Body of pancreas (tissue), 4 donors: Measurements from ENCODE around the gene TGFBR3. TPM values are rescaled to one million over a fixed set of nuclear protein-coding genes. Genes with fewer than 3 reads are reported as not detected.

Experiments
- ATAC-seq: fragments of 150-250 bp; one replicate; pipeline ENCODE4 v1.9.1; 2016
- DNase-seq, 4 donors: peaks; one replicate each; pipeline ENCODE4 v3.0.0-alpha.2; 2019
- H3K27ac ChIP-seq, 4 donors: fragments of 200-600 bp; sonication (generic); 1 replicate in 3 of 4; 2 replicates in 1 of 4; pipeline versions ENCODE4 v1.5.1 to v1.6.1; 2016 to 2019; ENCODE audit warnings: mild to moderate bottlenecking in 1 of 4, mixed read lengths in 1 of 4, moderate library complexity in 1 of 4
- H3K27me3 ChIP-seq, 2 donors: fragments of 200-600 bp; sonication (generic); one replicate each; pipeline ENCODE4 v1.6.0; 2016; ENCODE audit warnings: mild to moderate bottlenecking in 1 of 2
- H3K36me3 ChIP-seq, 2 donors: fragments of 200-600 bp; sonication (generic); replicated peaks in 1 of 2; 2 replicates each; pipeline ENCODE4 v1.5.1; 2016; ENCODE audit warnings: low read depth in 2 of 2; ENCODE audit not compliant: insufficient read depth in 1 of 2
- H3K4me1 ChIP-seq: fragments of 200-600 bp; sonication (generic); one replicate; pipeline ENCODE4 v1.6.0; 2016
- H3K4me3 ChIP-seq, 2 donors: fragments of 200-600 bp; sonication (generic); 1 replicate in 1 of 2; 2 replicates in 1 of 2; pipeline ENCODE4 v1.5.1; 2016 to 2019
- H3K9me3 ChIP-seq, 3 donors: fragments of 200-600 bp; sonication (generic); 1 replicate in 2 of 3; 2 replicates in 1 of 3; pipeline ENCODE4 v1.5.1; 2016
- POLR2A ChIP-seq, 3 donors: fragments of 450-650 bp; IDR thresholded peaks; one replicate each; pipeline ENCODE4 v1.6.1; 2016; ENCODE audit warnings: antibody characterized with exemption in 3 of 3, mild to moderate bottlenecking in 2 of 3
- WGBS, 2 donors: methylation state at CpG; one replicate each; pipeline ENCODE4 v1.1.5; 2017; 5-methylcytosine and 5-hydroxymethylcytosine counted together
- intact Hi-C: fragments of 100-400 bp; cut with DNase I; formaldehyde crosslinking; loops from one replicate; pipeline ENCODE4 v1.15.1; 2023
- total RNA-seq, 2 donors: library from RNA; depleted of rRNA; stranded (reverse); fragments of >200 nt; gene quantifications; one replicate each; pipeline ENCODE4 v1.1.0, GENCODE V29; 2016
- TF ChIP-seq, protein P1 (sequence below), 7 experiments: fragments of 450-650 bp in 4 of 7; fragments of 200-600 bp in 3 of 7; sonication (generic) in 3 of 7; IDR thresholded peaks; one replicate each; pipeline ENCODE4 v1.5.1; 2016 to 2019; ENCODE audit warnings: antibody characterized with exemption in 7 of 7

The TGFBR3 gene
- total RNA-seq, 2 donors from 2014 or later, result 52.4 to 63.6 TPM

- Histone ChIP-seq H3K36me3 (no peaks in the 10 kb centered on the region), H3K4me1 (peaks cover 32% of the 10 kb centered on the region), H3K27me3 (no peaks in the 10 kb centered on the region), H3K27ac (no peak overlapping the region), H3K4me3 (no peak overlapping the region), H3K9me3 (no peaks in the 10 kb centered on the region)
- WGBS, 2 donors, result 89 to 94% methylated on average over 2 of the region's 2 CpGs
- intact Hi-C loops, result no loop called here
- ATAC-seq, result no peak
- no peak for DNase-seq
- TF ChIP-seq POLR2A (IDR thresholded peaks at IDR 0.05), result no peak
- TF ChIP-seq, protein P1, sequence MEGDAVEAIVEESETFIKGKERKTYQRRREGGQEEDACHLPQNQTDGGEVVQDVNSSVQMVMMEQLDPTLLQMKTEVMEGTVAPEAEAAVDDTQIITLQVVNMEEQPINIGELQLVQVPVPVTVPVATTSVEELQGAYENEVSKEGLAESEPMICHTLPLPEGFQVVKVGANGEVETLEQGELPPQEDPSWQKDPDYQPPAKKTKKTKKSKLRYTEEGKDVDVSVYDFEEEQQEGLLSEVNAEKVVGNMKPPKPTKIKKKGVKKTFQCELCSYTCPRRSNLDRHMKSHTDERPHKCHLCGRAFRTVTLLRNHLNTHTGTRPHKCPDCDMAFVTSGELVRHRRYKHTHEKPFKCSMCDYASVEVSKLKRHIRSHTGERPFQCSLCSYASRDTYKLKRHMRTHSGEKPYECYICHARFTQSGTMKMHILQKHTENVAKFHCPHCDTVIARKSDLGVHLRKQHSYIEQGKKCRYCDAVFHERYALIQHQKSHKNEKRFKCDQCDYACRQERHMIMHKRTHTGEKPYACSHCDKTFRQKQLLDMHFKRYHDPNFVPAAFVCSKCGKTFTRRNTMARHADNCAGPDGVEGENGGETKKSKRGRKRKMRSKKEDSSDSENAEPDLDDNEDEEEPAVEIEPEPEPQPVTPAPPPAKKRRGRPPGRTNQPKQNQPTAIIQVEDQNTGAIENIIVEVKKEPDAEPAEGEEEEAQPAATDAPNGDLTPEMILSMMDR (IDR thresholded peaks at IDR 0.05), result no peak
These were observed 126.9 kb downstream of the TGFBR3 start for GRCh38 chr1:91759076-91759475.

GRCh38 chr1:91757763-91758460 lies 128.0 kb downstream of the TGFBR3 start:
- TF ChIP-seq, protein P1 (IDR thresholded peaks at IDR 0.05), result no peak
- TF ChIP-seq POLR2A (IDR thresholded peaks at IDR 0.05), result no peak
- Histone ChIP-seq H3K9me3 (no peaks in the 10 kb centered on the region), H3K4me1 (peaks cover 29% of the 10 kb centered on the region), H3K36me3 (no peaks in the 10 kb centered on the region), H3K27me3 (no peaks in the 10 kb centered on the region), H3K4me3 (no peak overlapping the region), H3K27ac (no peak overlapping the region)
- DNase-seq, result peak in 1 of 4 donors; percentile 20
- intact Hi-C loops, result no loop called here
- WGBS, 2 donors, result 96 to 97% methylated on average over 8 of the region's 8 CpGs
- ATAC-seq, result no peak

DNA sequence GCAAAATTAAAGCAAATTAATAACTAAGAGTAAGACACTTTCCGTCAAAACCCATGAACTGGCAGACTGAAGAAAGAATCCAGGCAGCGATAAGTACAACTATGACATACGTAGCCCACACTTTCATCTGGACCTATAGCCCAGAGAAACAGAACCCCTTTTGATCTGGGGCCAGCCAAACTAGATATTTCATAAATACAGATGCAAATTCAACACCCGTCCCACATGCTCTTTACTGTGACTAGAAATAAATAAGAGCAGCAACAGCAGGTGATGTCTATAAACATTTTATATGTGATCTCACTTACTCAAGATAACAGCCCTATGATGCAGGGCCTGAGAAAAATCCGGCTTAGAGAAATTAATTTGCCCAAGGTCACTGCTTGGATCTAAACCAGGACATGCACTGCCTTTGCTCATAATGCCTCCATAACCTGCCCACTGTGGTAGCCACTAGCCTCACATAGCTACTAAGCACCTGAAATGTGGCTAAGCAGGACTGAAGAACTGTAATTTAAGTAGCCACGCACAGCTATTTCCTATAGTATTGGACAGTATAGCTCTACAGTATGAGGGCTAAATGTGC lies 130.2 kb downstream of the TGFBR3 start:
- H3K27me3 ChIP-seq, result no peaks in the 10 kb centered on the region
- ATAC-seq, result peak; percentile 41
- WGBS, 2 donors, result 73 to 75% methylated on average over 6 of the region's 6 CpGs
- peak overlapping the region in 1 of 4 donors; percentile 5 for H3K27ac ChIP-seq
- intact Hi-C loops, result no loop called here
- no peak for DNase-seq
- H3K4me3 ChIP-seq, result no peak overlapping the region
- TF ChIP-seq, protein P1 (IDR thresholded peaks at IDR 0.05), result no peak
- TF ChIP-seq POLR2A (IDR thresholded peaks at IDR 0.05), result no peak
- H3K36me3 ChIP-seq, result no peaks in the 10 kb centered on the region
- peaks cover 24% of the 10 kb centered on the region for H3K4me1 ChIP-seq
- H3K9me3 ChIP-seq, result no peaks in the 10 kb centered on the region

DNA sequence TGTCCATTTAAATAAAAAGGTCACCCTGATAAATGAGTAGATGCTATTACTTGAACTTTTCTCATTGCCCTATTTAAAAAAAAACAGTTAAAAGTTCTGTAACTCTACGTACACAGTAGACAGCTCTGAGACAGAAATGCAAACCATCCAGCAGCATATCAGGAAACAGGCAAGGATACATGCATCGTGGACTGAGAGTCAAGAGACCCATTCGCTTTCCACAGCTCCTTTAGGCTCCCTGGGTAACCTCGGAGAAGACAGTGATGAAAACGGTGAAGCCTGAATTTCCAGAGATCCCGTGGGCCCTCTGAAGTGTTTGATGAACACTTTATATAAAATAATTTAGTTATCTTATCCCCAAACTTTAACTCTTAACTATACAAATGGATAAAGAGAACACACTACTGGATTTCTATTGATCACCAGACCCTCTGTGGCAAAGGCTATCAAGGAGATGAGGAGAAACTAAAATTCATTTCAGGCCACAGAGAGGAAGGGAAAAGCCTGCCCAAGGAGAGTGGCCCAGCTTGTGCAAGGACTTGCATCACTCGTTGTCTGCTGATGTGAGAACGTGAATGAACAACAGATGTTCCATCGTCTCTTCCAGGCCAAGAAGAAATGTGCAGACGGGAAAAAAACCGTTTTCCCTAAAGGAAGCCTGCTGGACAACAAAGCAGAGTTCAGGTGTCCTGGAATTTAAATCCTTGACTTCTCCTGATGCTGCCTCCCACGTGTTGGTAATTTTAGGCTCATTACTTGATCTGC lies 131.0 kb downstream of the TGFBR3 start:
- DNase-seq (peak in 1 of 4 donors; percentile 28), ATAC-seq (no peak)
- intact Hi-C loops, result no loop called here
- Histone ChIP-seq H3K9me3 (no peaks in the 10 kb centered on the region), H3K4me3 (no peak overlapping the region), H3K27me3 (no peaks in the 10 kb centered on the region), H3K27ac (peak overlapping the region in 1 of 4 donors; percentile 16), H3K36me3 (no peaks in the 10 kb centered on the region), H3K4me1 (peaks cover 27% of the 10 kb centered on the region)
- WGBS, 2 donors, result 82 to 84% methylated on average over 12 of the region's 12 CpGs
- TF ChIP-seq, protein P1 (IDR thresholded peaks at IDR 0.05), result no peak
- TF ChIP-seq POLR2A (IDR thresholded peaks at IDR 0.05), result no peak
